Neural cell (in vitro differentiated cells): ENCODE data around the gene DST. TPM values are rescaled to one million over a fixed set of nuclear protein-coding genes. Genes with fewer than 3 reads are reported as not detected.

Experiments
- H2AFZ ChIP-seq: fragments of 200-600, 300-800 bp; sonication (generic), shearing (Covaris generic); 2 replicates; pipeline ENCODE4 v1.6.0; 2014; ENCODE audit warnings: low read depth, mild to moderate bottlenecking, antibody characterized with exemption, low read length, moderate library complexity
- H3F3A ChIP-seq: fragments of 200-600 bp; shearing (Covaris generic); 2 replicates; pipeline ENCODE4 v1.6.1; 2016; ENCODE audit warnings: mild to moderate bottlenecking, moderate library complexity, mixed read lengths, antibody characterized with exemption, low read length; ENCODE audit not compliant: insufficient read depth, poor library complexity, severe bottlenecking
- H3K27ac ChIP-seq: fragments of 200-600, 300-800 bp; sonication (generic), shearing (Covaris generic); 2 replicates; pipeline ENCODE4 v1.5.1; 2014; ENCODE audit warnings: mild to moderate bottlenecking, low read length, moderate library complexity
- H3K27me3 ChIP-seq: fragments of 300-800, 200-600 bp; sonication (generic), shearing (Covaris generic); 2 replicates; pipeline ENCODE4 v1.6.0; 2014; ENCODE audit warnings: mild to moderate bottlenecking, low read depth, low read length, moderate library complexity; ENCODE audit not compliant: insufficient read depth
- H3K36me3 ChIP-seq: fragments of 300-800, 200-600 bp; sonication (generic), shearing (Covaris generic); 2 replicates; pipeline ENCODE4 v1.5.1; 2014; ENCODE audit warnings: mild to moderate bottlenecking, antibody characterized with exemption, low read length, moderate library complexity; ENCODE audit not compliant: insufficient read depth
- H3K4me2 ChIP-seq: fragments of 300-800, 200-600 bp; sonication (generic), shearing (Covaris generic); 2 replicates; pipeline ENCODE4 v1.6.0; 2014; ENCODE audit warnings: mild to moderate bottlenecking, low read length
- H3K4me3 ChIP-seq: fragments of 300-800, 200-600 bp; sonication (generic), shearing (Covaris generic); 2 replicates; pipeline ENCODE4 v1.5.1; 2014; ENCODE audit warnings: mild to moderate bottlenecking, low read length, moderate library complexity
- H3K79me2 ChIP-seq: fragments of 200-600 bp; shearing (Covaris generic); replicated peaks from 2 replicates; pipeline ENCODE4 v1.6.0; 2014; ENCODE audit warnings: mild to moderate bottlenecking, low read length, moderate library complexity; ENCODE audit not compliant: insufficient read depth
- H3K9ac ChIP-seq: fragments of 300-800, 200-600 bp; sonication (generic), shearing (Covaris generic); 2 replicates; pipeline ENCODE4 v1.6.1; 2016; ENCODE audit warnings: mild to moderate bottlenecking, low read length, mixed read lengths
- H3K9me2 ChIP-seq: fragments of 200-600 bp; shearing (Covaris generic); 2 replicates; pipeline ENCODE4 v1.6.1; 2016; ENCODE audit warnings: mild to moderate bottlenecking, low read length, mixed read lengths; ENCODE audit not compliant: insufficient read depth
- H3K9me3 ChIP-seq: fragments of 200-600, 300-800 bp; sonication (generic), shearing (Covaris generic); 2 replicates; pipeline ENCODE4 v1.6.1; 2016; ENCODE audit warnings: mild to moderate bottlenecking, mixed run types, low read length, moderate library complexity, mixed read lengths
- H4K20me1 ChIP-seq: fragments of 200-600 bp; shearing (Covaris generic); 2 replicates; pipeline ENCODE4 v1.6.1; 2016; ENCODE audit warnings: mild to moderate bottlenecking, mixed run types; ENCODE audit not compliant: insufficient read depth
- CTCF ChIP-seq: fragments of 450-650 bp; IDR thresholded peaks from 2 replicates; pipeline ENCODE4 v1.5.1; 2014; ENCODE audit warnings: antibody characterized with exemption, mild to moderate bottlenecking, moderate library complexity; ENCODE audit not compliant: poor library complexity, severe bottlenecking
- EP300 ChIP-seq: fragments of 450-650 bp; conservative IDR thresholded peaks from 2 replicates; pipeline ENCODE4 v1.6.1; 2014; ENCODE audit warnings: antibody characterized with exemption, mild to moderate bottlenecking, moderate library complexity; ENCODE audit not compliant: poor library complexity, severe bottlenecking
- EZH2 ChIP-seq: fragments of 200-600, 300-800 bp; shearing (Covaris generic), sonication (generic); IDR thresholded peaks from 2 replicates; pipeline ENCODE4 v1.6.1; 2014; ENCODE audit warnings: antibody characterized with exemption, low read length, borderline replicate concordance, mild to moderate bottlenecking; ENCODE audit not compliant: insufficient read depth, poor library complexity, severe bottlenecking
- MXI1 ChIP-seq: fragments of 450-650 bp; conservative IDR thresholded peaks from 2 replicates; pipeline ENCODE4 v1.6.1; 2014; ENCODE audit warnings: antibody characterized with exemption, mild to moderate bottlenecking; ENCODE audit not compliant: poor library complexity, severe bottlenecking
- POLR2AphosphoS5 ChIP-seq: IDR thresholded peaks from 2 replicates; pipeline ENCODE4 v1.6.1; 2012
- RAD21 ChIP-seq: fragments of 450-650 bp; conservative IDR thresholded peaks from 2 replicates; pipeline ENCODE4 v1.6.1; 2014; ENCODE audit warnings: antibody characterized with exemption, mild to moderate bottlenecking, moderate library complexity
- REST ChIP-seq: IDR thresholded peaks from 2 replicates; pipeline ENCODE4 v1.6.1; 2012; ENCODE audit warnings: borderline replicate concordance
- SMC3 ChIP-seq: fragments of 450-650 bp; conservative IDR thresholded peaks from 2 replicates; pipeline ENCODE4 v1.6.1; 2014; ENCODE audit warnings: antibody characterized with exemption, mild to moderate bottlenecking, moderate library complexity; ENCODE audit not compliant: poor library complexity
- TAF1 ChIP-seq: IDR thresholded peaks from 2 replicates; pipeline ENCODE4 v1.6.1; 2012; ENCODE audit warnings: low read depth
- polyA plus RNA-seq: library from polyadenylated mRNA; depleted of rRNA; stranded (reverse); fragments of >200 nt; gene quantifications from 2 replicates; pipeline ENCODE4 v1.2.3, GENCODE V29; 2014

The DST gene
- polyA plus RNA-seq, 1 donor from 2014 or later, result 118 TPM

GRCh38 chr6:56517155-56517745, 125.4 kb downstream of the DST start:
- Histone ChIP-seq H4K20me1 (no peaks in the 10 kb centered on the region), H3F3A (no peaks in the 10 kb centered on the region), H3K79me2 (no peaks in the 10 kb centered on the region), H3K27ac (peak overlapping the region; percentile 4), H3K4me2 (no peak overlapping the region), H3K9me3 (no peaks in the 10 kb centered on the region), H3K27me3 (no peaks in the 10 kb centered on the region), H2AFZ (no peak overlapping the region), H3K4me3 (no peak overlapping the region), H3K9ac (no peak overlapping the region), H3K9me2 (no peaks in the 10 kb centered on the region), H3K36me3 (peaks cover 13% of the 10 kb centered on the region)
- no peak for TF ChIP-seq EZH2
- no peak for TF ChIP-seq CTCF
- no peak for TF ChIP-seq REST
- no peak for TF ChIP-seq TAF1
- no peak for TF ChIP-seq POLR2AphosphoS5
- no peak for TF ChIP-seq MXI1
- no peak for TF ChIP-seq EP300
- TF ChIP-seq SMC3, result no peak
- no peak for TF ChIP-seq RAD21

GRCh38 chr6:56516003-56516402, 126.7 kb downstream of the DST start:
- Histone ChIP-seq H4K20me1 (no peaks in the 10 kb centered on the region), H3K4me2 (no peak overlapping the region), H3K9ac (no peak overlapping the region), H3K9me3 (no peaks in the 10 kb centered on the region), H3K27ac (no peak overlapping the region), H3K9me2 (no peaks in the 10 kb centered on the region), H3K4me3 (no peak overlapping the region), H3K36me3 (peaks cover 13% of the 10 kb centered on the region), H2AFZ (no peak overlapping the region), H3F3A (no peaks in the 10 kb centered on the region), H3K79me2 (no peaks in the 10 kb centered on the region), H3K27me3 (no peaks in the 10 kb centered on the region)
- no peak for TF ChIP-seq TAF1
- no peak for TF ChIP-seq RAD21
- TF ChIP-seq EP300, result no peak
- TF ChIP-seq CTCF, result no peak
- no peak for TF ChIP-seq POLR2AphosphoS5
- TF ChIP-seq EZH2, result no peak
- TF ChIP-seq REST, result no peak
- TF ChIP-seq MXI1, result no peak
- no peak for TF ChIP-seq SMC3
